Activated CD8-positive, alpha-beta memory T cell treated with anti-CD3 and anti-CD28 coated beads for 36 hours (primary cell): Measurements from ENCODE around the gene CSNK1G2. TPM values are rescaled to one million over a fixed set of nuclear protein-coding genes. Genes with fewer than 3 reads are reported as not detected.

ENCODE experiments used
- CTCF ChIA-PET: fragments of 350-600 bp; sonication (Branson Sonifier 250); formaldehyde crosslinking; loops from one replicate; lab custom pipeline; 2021; ENCODE audit warnings: antibody characterized with exemption; lab: Charles Lee
- POLR2A ChIA-PET: fragments of 350-600 bp; sonication (Branson Sonifier 250); formaldehyde crosslinking; loops from one replicate; lab custom pipeline; 2021; ENCODE audit warnings: antibody characterized with exemption; lab: Charles Lee
- total RNA-seq, 2 experiments: library from RNA; stranded (reverse); gene quantifications; one replicate each; pipeline ENCODE4 v1.2.3, GENCODE V29; 2021

CSNK1G2 gene
- total RNA-seq, 2 experiments from 2014 or later, result 62.9 to 64.7 TPM

DNA sequence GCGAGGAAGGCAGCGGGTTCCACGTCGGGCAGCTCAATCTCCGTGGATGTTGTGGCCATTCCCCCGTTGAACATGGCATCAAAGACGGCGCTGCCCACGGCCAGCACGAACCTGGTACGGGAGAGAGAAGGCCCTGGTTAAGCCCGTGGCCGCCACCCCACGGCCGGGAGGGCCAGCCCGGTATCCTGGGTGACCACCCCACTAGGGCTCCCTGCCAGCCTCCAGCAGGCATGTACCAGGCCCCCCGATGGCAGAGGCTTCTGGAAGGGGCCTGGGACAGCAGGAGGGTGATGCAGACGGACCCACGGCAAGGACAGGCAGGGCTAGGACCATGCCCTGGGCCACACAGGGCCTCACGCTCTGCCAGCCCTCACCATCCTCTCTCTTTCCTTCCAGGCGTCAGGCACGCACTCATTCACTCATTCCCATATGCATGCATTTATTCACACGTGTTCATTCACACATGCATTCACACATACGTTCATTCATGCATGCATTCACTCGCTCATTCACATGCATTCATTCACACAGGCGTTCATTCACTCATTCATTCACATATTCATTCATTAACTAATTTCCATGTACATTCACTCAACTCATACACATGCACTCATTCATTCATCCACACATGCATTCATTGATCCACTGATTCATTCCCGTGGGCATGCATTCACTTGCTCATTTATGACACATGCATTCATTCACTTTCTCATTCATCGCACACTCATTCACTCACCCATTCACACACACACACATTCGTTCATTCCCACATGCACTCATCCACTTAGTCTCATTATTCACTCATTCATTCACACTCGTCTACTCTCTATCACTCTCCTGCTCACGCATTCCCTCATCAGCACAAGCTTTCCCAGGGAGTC is 56.6 kb downstream of the CSNK1G2 start:
- CTCF ChIA-PET, result no interaction called here
- POLR2A ChIA-PET, result no interaction called here

DNA sequence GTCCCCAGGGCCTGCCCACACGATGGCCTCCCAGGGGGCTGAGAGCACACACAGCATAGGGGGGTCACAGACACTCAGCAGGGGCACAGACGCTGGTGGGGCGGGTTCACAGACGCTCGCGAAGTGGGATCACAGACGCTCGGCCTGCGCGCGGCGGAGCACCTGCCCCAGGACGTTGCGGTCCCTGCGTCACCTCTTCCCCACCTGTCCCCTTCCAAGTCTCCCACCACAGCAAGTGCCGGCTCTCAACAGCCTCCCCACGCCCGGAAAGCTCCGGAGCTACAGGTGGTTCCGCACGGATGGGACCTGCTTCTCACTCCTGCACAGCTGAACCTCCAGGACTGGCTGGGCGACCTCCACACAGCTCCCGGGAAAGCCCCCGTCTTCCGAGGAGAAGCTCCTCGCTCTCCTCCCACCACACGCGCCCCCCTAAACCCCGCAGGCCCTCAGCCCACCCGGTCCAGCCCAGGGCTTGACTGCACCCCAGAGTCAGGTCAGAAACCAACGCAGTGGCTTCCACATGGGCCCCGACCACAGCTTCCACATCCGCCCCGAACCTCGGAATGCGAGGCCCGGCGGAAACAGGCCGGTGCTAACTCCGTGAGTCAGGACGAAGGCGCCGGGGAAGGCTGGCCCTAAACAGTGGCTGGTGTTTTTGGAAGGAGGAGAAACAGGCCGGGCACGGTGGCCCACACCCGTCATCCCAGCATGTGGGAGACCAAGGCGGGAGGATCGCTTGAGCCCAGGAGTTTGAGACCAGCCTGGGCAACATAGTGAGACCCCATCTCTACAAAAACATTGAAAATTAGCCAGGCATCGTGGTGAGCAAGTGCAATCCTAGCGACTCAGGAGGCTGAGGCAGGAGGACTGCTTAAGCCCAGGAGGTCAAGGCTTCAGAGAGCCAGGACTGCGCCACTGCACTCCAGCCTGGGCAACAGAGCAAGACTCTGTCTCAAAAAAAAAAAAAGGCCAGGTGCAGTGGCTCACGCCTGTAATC is 58.0 kb downstream of the CSNK1G2 start:
- POLR2A ChIA-PET, result interaction anchor here (0.5 to 0.6 kb wide), 2 partner anchors 57 to 1556 kb away, joined by 4 to 5 read pairs; no protein-coding TSS in a partner anchor

GRCh38 chr19:1999856-2000515 is 59.0 kb downstream of the CSNK1G2 start:
- ChIA-PET CTCF (interaction anchor here (0.6 kb wide), 1 partner anchor 17 kb away, joined by 3 read pairs; no protein-coding TSS in a partner anchor), POLR2A (no interaction called here)

More for the DNA sequence above, 58.0 kb downstream of the CSNK1G2 start:
- CTCF ChIA-PET, result interaction anchor here (0.6 kb wide), 1 partner anchor 16 kb away, joined by 3 read pairs; no protein-coding TSS in a partner anchor

DNA sequence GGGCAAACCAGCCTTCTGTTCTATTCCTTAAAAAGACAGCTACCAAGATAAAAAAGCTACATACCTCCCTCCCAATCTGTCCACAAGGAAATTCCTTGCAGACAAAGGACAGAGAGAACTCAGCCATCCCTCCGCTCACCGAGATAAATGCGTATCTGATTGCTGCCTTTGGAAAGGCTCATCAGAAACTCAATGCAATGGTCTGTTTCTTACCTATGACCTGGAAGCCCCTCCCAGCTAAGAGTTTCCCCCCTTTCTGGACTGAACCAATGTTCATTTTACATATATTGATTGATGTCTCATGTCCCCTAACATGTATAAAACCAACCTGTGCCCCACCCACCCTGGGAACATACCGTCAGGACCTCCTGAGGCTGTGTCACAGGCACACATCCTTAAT is 62.9 kb downstream of the CSNK1G2 start:
- CTCF ChIA-PET, result no interaction called here

DNA sequence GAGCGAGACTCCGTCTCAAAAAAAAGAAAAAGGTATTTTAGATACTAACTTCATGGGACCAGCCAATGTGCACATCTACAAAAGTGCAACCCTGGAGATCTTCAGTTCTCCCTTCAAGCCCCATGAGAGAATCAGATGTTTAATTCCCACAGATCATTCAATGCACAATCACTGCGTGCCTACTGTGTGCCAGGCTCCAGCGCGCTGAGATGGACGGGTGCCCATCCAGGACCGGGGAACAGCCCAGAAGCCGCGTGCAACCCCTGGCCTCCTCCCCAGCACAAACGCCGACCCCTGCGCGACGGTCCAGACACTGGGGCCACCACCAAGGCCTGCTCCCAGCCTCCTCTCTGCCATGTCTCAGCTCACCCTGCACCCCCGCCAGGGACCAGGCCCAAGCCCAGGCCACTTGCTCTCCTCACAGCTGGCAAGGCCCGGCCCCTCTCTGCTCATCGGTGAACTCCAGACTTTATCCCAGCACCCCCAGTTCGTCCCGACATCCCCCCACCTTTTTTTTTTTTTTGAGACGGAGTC is 69.2 kb downstream of the CSNK1G2 start:
- ChIA-PET POLR2A (no interaction called here), CTCF (no interaction called here)

More for the DNA sequence above, 62.9 kb downstream of the CSNK1G2 start:
- POLR2A ChIA-PET, result no interaction called here

DNA sequence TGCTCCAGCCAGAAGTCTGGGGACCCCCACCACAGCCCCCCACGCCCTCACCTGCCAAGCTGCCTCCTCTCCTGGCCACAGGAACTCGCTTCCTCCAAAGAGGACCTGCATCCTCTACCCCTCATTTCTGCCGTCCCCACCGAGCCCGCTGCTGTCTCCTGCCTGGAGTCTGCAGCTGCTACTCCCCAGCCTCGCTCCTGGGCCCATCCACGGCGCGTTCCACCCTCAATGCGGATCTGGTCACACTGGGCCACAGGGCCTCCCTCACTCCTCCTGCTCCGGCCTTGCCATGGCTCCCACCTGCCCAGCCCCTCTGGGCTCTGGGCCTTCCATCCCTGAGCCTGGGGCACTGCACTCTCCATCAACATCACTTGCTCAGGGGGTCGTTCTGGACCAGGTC is 70.2 kb downstream of the CSNK1G2 start:
- CTCF ChIA-PET, result no interaction called here
- POLR2A ChIA-PET, result no interaction called here

- ChIA-PET CTCF (interaction anchor here (0.6 kb wide), 1 partner anchor 73 kb away, joined by 3 read pairs; no protein-coding TSS in a partner anchor), POLR2A (no interaction called here)
Measured at GRCh38 chr19:2012941-2013682, 72.1 kb downstream of the CSNK1G2 start.

GRCh38 chr19:2013683-2013961 is 72.7 kb downstream of the CSNK1G2 start:
- ChIA-PET CTCF (no interaction called here), POLR2A (no interaction called here)

DNA sequence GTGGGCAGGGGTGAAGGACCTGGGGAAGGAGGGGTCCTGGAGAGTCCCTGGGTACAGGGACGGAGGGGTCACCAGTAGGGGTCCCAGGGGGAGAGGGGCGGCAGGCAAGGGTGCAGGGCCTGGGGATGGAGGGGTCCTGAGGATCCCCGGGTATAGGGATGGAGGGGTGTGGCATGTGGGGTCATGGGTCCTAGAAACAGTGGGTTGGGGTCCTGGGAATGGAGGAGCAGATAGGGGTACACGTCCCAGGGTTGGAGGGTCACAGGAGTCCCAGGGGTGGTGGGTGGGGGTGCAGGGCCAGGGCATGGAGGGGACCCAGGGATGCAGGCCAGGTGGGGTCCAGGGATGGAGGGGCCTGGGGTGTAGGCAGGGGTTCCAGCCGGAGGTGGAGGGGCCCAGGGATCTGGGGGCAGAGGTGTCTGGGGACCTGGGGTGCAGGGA is 73.2 kb downstream of the CSNK1G2 start:
- POLR2A ChIA-PET, result no interaction called here
- CTCF ChIA-PET, result no interaction called here

GRCh38 chr19:2014731-2015607 is 74.0 kb downstream of the CSNK1G2 start:
- CTCF ChIA-PET, result no interaction called here
- POLR2A ChIA-PET, result interaction anchor here (0.5 kb wide), 1 partner anchor 257 kb away, joined by 4 read pairs; no protein-coding TSS in a partner anchor

- POLR2A ChIA-PET, result interaction anchor here (0.5 kb wide), 1 partner anchor 257 kb away, joined by 4 read pairs; no protein-coding TSS in a partner anchor
Measured at GRCh38 chr19:2015608-2015950, 74.6 kb downstream of the CSNK1G2 start, which contains the start of gene BTBD2. Gene BTBD2 (minus strand): TSS chr19:2015714. CDS start chr19:2015703, 11 bp downstream.

GRCh38 chr19:2016041-2016807 is 75.3 kb downstream of the CSNK1G2 start:
- ChIA-PET CTCF (interaction anchor here (0.9 to 1.1 kb wide), 3 partner anchors 10 to 46 kb away, joined by 3 to 4 read pairs (median 4); no protein-coding TSS in a partner anchor), POLR2A (no interaction called here)

More at GRCh38 chr19:2015608-2015950, 74.6 kb downstream of the CSNK1G2 start, which contains the start of gene BTBD2:
- CTCF ChIA-PET, result no interaction called here

DNA sequence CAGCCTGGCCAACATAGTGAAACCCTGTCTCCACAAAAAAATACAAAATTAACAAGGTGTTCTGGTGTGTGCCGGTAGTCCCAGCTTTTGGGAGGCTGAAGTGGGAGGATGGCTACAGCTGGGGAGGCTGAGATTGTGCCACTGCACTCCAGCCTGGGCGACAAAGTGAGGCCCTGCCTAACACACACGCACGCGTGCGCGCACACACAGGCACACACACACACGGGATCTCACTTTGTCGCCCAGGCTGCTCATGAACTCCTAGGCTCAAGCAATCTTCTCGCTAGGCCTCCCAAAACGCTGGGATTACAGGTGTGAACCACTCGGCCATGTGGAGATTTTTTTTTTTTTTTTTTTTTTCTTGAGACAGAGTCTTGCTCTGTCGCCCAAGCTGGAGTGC is 77.8 kb downstream of the CSNK1G2 start:
- CTCF ChIA-PET, result interaction anchor here (0.6 to 4.7 kb wide), 11 partner anchors 13 to 1036 kb away, joined by 3 to 30 read pairs (median 4); no protein-coding TSS in a partner anchor

GRCh38 chr19:2021453-2022140 is 80.6 kb downstream of the CSNK1G2 start:
- POLR2A ChIA-PET, result no interaction called here
- CTCF ChIA-PET, result interaction anchor here (4.7 kb wide), 1 partner anchor 48 kb away, joined by 30 read pairs; no protein-coding TSS in a partner anchor

More for the DNA sequence above, 77.8 kb downstream of the CSNK1G2 start:
- POLR2A ChIA-PET, result interaction anchor here (0.7 kb wide), 1 partner anchor 1017 kb away, joined by 4 read pairs; no protein-coding TSS in a partner anchor

GRCh38 chr19:2022289-2022688 is 81.3 kb downstream of the CSNK1G2 start:
- POLR2A ChIA-PET, result no interaction called here
- CTCF ChIA-PET, result no interaction called here
